GM21381 (cell line): ENCODE measurements around the gene ATP6V0E1.
A peak's percentile ranks its signal among the peaks of the same experiment; 100 is the strongest.
"Not testable (repeated sequence)": the region's sequence is repeated elsewhere in the genome, so short reads cannot be mapped to it uniquely, and the experiment has no call there.

ENCODE experiments used
- ATAC-seq: cut with Tn5 transposase; IDR thresholded peaks from one replicate; pipeline ENCODE4 v1.9.1; 2021; ENCODE audit warnings: mild to moderate bottlenecking, moderate library complexity; ENCODE audit not compliant: unreplicated experiment

ATP6V0E1 gene

GRCh38 chr5:173032730-173033129 lies 49.2 kb downstream of the ATP6V0E1 start:
- ATAC-seq, result no peak

- ATAC-seq, result no peak
Observed at GRCh38 chr5:173033923-173034322, 50.4 kb downstream of the ATP6V0E1 start.

- peak; percentile 46 for ATAC-seq
Observed at GRCh38 chr5:173035904-173036707, 52.5 kb downstream of the ATP6V0E1 start.

- ATAC-seq, result no peak
Observed at GRCh38 chr5:173039188-173039587, 55.6 kb downstream of the ATP6V0E1 start.

GRCh38 chr5:173039964-173040363 lies 56.4 kb downstream of the ATP6V0E1 start:
- ATAC-seq, result no peak

- no peak for ATAC-seq
Observed at GRCh38 chr5:173041881-173042762, 58.6 kb downstream of the ATP6V0E1 start.

GRCh38 chr5:173042763-173043107 lies 59.2 kb downstream of the ATP6V0E1 start:
- ATAC-seq, result no peak

GRCh38 chr5:173045474-173045873 lies 61.9 kb downstream of the ATP6V0E1 start:
- ATAC-seq, result no peak

GRCh38 chr5:173047096-173047837 lies 63.7 kb downstream of the ATP6V0E1 start:
- ATAC-seq, result not testable (repeated sequence)

GRCh38 chr5:173047838-173048105 lies 64.2 kb downstream of the ATP6V0E1 start:
- ATAC-seq, result no peak

GRCh38 chr5:173050791-173051190 lies 67.2 kb downstream of the ATP6V0E1 start:
- no peak for ATAC-seq

GRCh38 chr5:173051746-173052145 lies 68.2 kb downstream of the ATP6V0E1 start:
- no peak for ATAC-seq

GRCh38 chr5:173053041-173053440 lies 69.5 kb downstream of the ATP6V0E1 start:
- no peak for ATAC-seq

GRCh38 chr5:173055042-173055721 lies 71.6 kb downstream of the ATP6V0E1 start:
- no peak for ATAC-seq

- ATAC-seq, result no peak
Observed at GRCh38 chr5:173055722-173055982, 72.1 kb downstream of the ATP6V0E1 start.

- ATAC-seq, result peak; percentile 72
Observed at GRCh38 chr5:173055983-173056782, 72.6 kb downstream of the ATP6V0E1 start, which contains the start of gene CREBRF. CREBRF (plus strand) TSS chr5:173056352; CDS start chr5:173080776, 24,424 bp downstream.

- ATAC-seq, result peak; percentile 22
Observed at GRCh38 chr5:173056783-173057061, 73.2 kb downstream of the ATP6V0E1 start.

- ATAC-seq, result peak; percentile 76
Observed at GRCh38 chr5:173057062-173057924, 73.7 kb downstream of the ATP6V0E1 start.

GRCh38 chr5:173062141-173062540 lies 78.6 kb downstream of the ATP6V0E1 start:
- ATAC-seq, result no peak

- no peak for ATAC-seq
Observed at GRCh38 chr5:173065155-173065554, 81.6 kb downstream of the ATP6V0E1 start.
